T-helper 1 cell treated with Interleukin-12 subunit alpha and Interleukin-12 subunit beta and Interleukin-4 antibody, amounts not matched to agents 30 μg/mL and 1 μg/mL, for 36 hours (primary cell): ENCODE data around the gene GREM2.
A peak's percentile ranks its signal among the peaks of the same experiment; 100 is the strongest.

Experiments
- H3K27ac Mint-ChIP-seq: one replicate; pipeline ENCODE4 v1.8.0; 2021; ENCODE audit warnings: mild to moderate bottlenecking, mixed read lengths
- H3K27me3 Mint-ChIP-seq: one replicate; pipeline ENCODE4 v1.8.0; 2021; ENCODE audit warnings: low read depth, mixed read lengths
- H3K36me3 Mint-ChIP-seq: one replicate; pipeline ENCODE4 v1.8.0; 2021; ENCODE audit warnings: low read depth, mixed read lengths
- H3K4me1 Mint-ChIP-seq: one replicate; pipeline ENCODE4 v1.8.0; 2021; ENCODE audit warnings: low read depth, mixed read lengths
- H3K4me3 Mint-ChIP-seq: one replicate; pipeline ENCODE4 v1.8.0; 2021; ENCODE audit warnings: mild to moderate bottlenecking, moderate library complexity, mixed read lengths
- H3K9me3 Mint-ChIP-seq: one replicate; pipeline ENCODE4 v1.8.0; 2021; ENCODE audit warnings: mixed read lengths

GREM2 gene

GRCh38 chr1:240611619-240612480 is at the start of gene GREM2:
Gene GREM2 (minus strand): TSS chr1:240612155. CDS start chr1:240493475, 118,680 bp downstream.
- peaks cover 33% of the 10 kb centered on the region for H3K4me1 Mint-ChIP-seq
- H3K36me3 Mint-ChIP-seq = peaks cover 3% of the 10 kb centered on the region
- H3K27ac Mint-ChIP-seq = peak within 1 kb of the TSS; percentile 71
- H3K9me3 Mint-ChIP-seq = no peaks in the 10 kb centered on the region
- peaks cover 64% of the 10 kb centered on the region for H3K27me3 Mint-ChIP-seq
- peak within 1 kb of the TSS; percentile 92 for H3K4me3 Mint-ChIP-seq

GRCh38 chr1:240658312-240658960 is 46.5 kb upstream of the GREM2 start:
- H3K4me1 Mint-ChIP-seq = no peaks in the 10 kb centered on the region
- H3K9me3 Mint-ChIP-seq = no peaks in the 10 kb centered on the region
- no peaks in the 10 kb centered on the region for H3K27me3 Mint-ChIP-seq
- H3K36me3 Mint-ChIP-seq = no peaks in the 10 kb centered on the region
- H3K4me3 Mint-ChIP-seq = no peak overlapping the region
- no peak overlapping the region for H3K27ac Mint-ChIP-seq

- Mint-ChIP-seq H3K27me3 (no peaks in the 10 kb centered on the region), H3K9me3 (peaks cover 4% of the 10 kb centered on the region), H3K36me3 (no peaks in the 10 kb centered on the region), H3K4me1 (peaks cover 3% of the 10 kb centered on the region), H3K27ac (no peak overlapping the region), H3K4me3 (no peak overlapping the region)
These were observed 44.6 kb upstream of the GREM2 start for GRCh38 chr1:240656531-240656930.

- H3K27me3 Mint-ChIP-seq = no peaks in the 10 kb centered on the region
- no peak overlapping the region for H3K4me3 Mint-ChIP-seq
- peaks cover 4% of the 10 kb centered on the region for H3K9me3 Mint-ChIP-seq
- H3K36me3 Mint-ChIP-seq = no peaks in the 10 kb centered on the region
- H3K4me1 Mint-ChIP-seq = peaks cover 3% of the 10 kb centered on the region
- peak overlapping the region; percentile 33 for H3K27ac Mint-ChIP-seq
These were observed 41.0 kb upstream of the GREM2 start for GRCh38 chr1:240652961-240653409.

- Mint-ChIP-seq H3K9me3 (peaks cover 4% of the 10 kb centered on the region), H3K27me3 (no peaks in the 10 kb centered on the region), H3K4me3 (no peak overlapping the region), H3K27ac (peak overlapping the region; percentile 33), H3K4me1 (peaks cover 3% of the 10 kb centered on the region), H3K36me3 (no peaks in the 10 kb centered on the region)
These were observed 40.6 kb upstream of the GREM2 start for GRCh38 chr1:240652549-240652948.

GRCh38 chr1:240650877-240651276 is 38.9 kb upstream of the GREM2 start:
- no peak overlapping the region for H3K27ac Mint-ChIP-seq
- H3K27me3 Mint-ChIP-seq = no peaks in the 10 kb centered on the region
- H3K4me1 Mint-ChIP-seq = peaks cover 3% of the 10 kb centered on the region
- H3K4me3 Mint-ChIP-seq = no peak overlapping the region
- no peaks in the 10 kb centered on the region for H3K36me3 Mint-ChIP-seq
- peaks cover 4% of the 10 kb centered on the region for H3K9me3 Mint-ChIP-seq

GRCh38 chr1:240649733-240650721 is 38.1 kb upstream of the GREM2 start:
- H3K4me1 Mint-ChIP-seq = peaks cover 3% of the 10 kb centered on the region
- no peaks in the 10 kb centered on the region for H3K27me3 Mint-ChIP-seq
- H3K27ac Mint-ChIP-seq = no peak overlapping the region
- H3K9me3 Mint-ChIP-seq = peaks cover 4% of the 10 kb centered on the region
- H3K4me3 Mint-ChIP-seq = no peak overlapping the region
- H3K36me3 Mint-ChIP-seq = no peaks in the 10 kb centered on the region

GRCh38 chr1:240646571-240647240 is 34.8 kb upstream of the GREM2 start:
- Mint-ChIP-seq H3K4me3 (no peak overlapping the region), H3K9me3 (no peaks in the 10 kb centered on the region), H3K27ac (no peak overlapping the region), H3K27me3 (no peaks in the 10 kb centered on the region), H3K36me3 (no peaks in the 10 kb centered on the region), H3K4me1 (no peaks in the 10 kb centered on the region)

GRCh38 chr1:240644732-240645131 is 32.8 kb upstream of the GREM2 start:
- no peak overlapping the region for H3K4me3 Mint-ChIP-seq
- H3K27me3 Mint-ChIP-seq = no peaks in the 10 kb centered on the region
- no peak overlapping the region for H3K27ac Mint-ChIP-seq
- H3K4me1 Mint-ChIP-seq = no peaks in the 10 kb centered on the region
- no peaks in the 10 kb centered on the region for H3K9me3 Mint-ChIP-seq
- H3K36me3 Mint-ChIP-seq = no peaks in the 10 kb centered on the region

GRCh38 chr1:240635466-240636256 is 23.7 kb upstream of the GREM2 start:
- Mint-ChIP-seq H3K4me1 (no peaks in the 10 kb centered on the region), H3K27me3 (peaks cover 3% of the 10 kb centered on the region), H3K9me3 (peaks cover 6% of the 10 kb centered on the region), H3K4me3 (no peak overlapping the region), H3K36me3 (no peaks in the 10 kb centered on the region), H3K27ac (no peak overlapping the region)

GRCh38 chr1:240630409-240630808 is 18.5 kb upstream of the GREM2 start:
- no peaks in the 10 kb centered on the region for H3K36me3 Mint-ChIP-seq
- peaks cover 3% of the 10 kb centered on the region for H3K27me3 Mint-ChIP-seq
- no peaks in the 10 kb centered on the region for H3K9me3 Mint-ChIP-seq
- no peaks in the 10 kb centered on the region for H3K4me1 Mint-ChIP-seq
- no peak overlapping the region for H3K27ac Mint-ChIP-seq
- no peak overlapping the region for H3K4me3 Mint-ChIP-seq

- Mint-ChIP-seq H3K9me3 (no peaks in the 10 kb centered on the region), H3K27me3 (peaks cover 16% of the 10 kb centered on the region), H3K27ac (no peak overlapping the region), H3K4me3 (no peak overlapping the region), H3K36me3 (no peaks in the 10 kb centered on the region), H3K4me1 (peaks cover 9% of the 10 kb centered on the region)
These were observed 9.3 kb upstream of the GREM2 start for GRCh38 chr1:240621249-240621648.

- H3K9me3 Mint-ChIP-seq = no peaks in the 10 kb centered on the region
- H3K4me1 Mint-ChIP-seq = peaks cover 9% of the 10 kb centered on the region
- no peaks in the 10 kb centered on the region for H3K36me3 Mint-ChIP-seq
- H3K27me3 Mint-ChIP-seq = peaks cover 21% of the 10 kb centered on the region
- H3K27ac Mint-ChIP-seq = no peak overlapping the region
- H3K4me3 Mint-ChIP-seq = no peak overlapping the region
These were observed 8.1 kb upstream of the GREM2 start for GRCh38 chr1:240619906-240620621.
